Fibroblast of the aortic adventitia (primary cell): ENCODE results near the gene C1orf94. TPM values are rescaled to one million over a fixed set of nuclear protein-coding genes. Genes with fewer than 3 reads are reported as not detected.
"Not testable (repeated sequence)": the region's sequence is repeated elsewhere in the genome, so short reads cannot be mapped to it uniquely, and the experiment has no call there.

Source experiments
- DNase-seq: peaks from one replicate; pipeline ENCODE4 v3.0.0-alpha.2; 2010; ENCODE audit warnings: low read depth
- H3K4me3 ChIP-seq: 2 replicates; pipeline ENCODE4 v1.5.1; 2011; ENCODE audit warnings: low read depth, mild to moderate bottlenecking, control low read depth, low read length, moderate library complexity
- total RNA-seq: library from RNA; depleted of rRNA; stranded (reverse); fragments of >200 nt; gene quantifications from 2 replicates; pipeline ENCODE4 v1.2.3, GENCODE V29; 2012; ENCODE audit warnings: low replicate concordance
- TF ChIP-seq, protein P1 (sequence below): IDR thresholded peaks from 2 replicates; pipeline ENCODE4 v1.5.1; 2011; ENCODE audit warnings: mild to moderate bottlenecking, low read length, control low read depth, inconsistent platforms; ENCODE audit not compliant: insufficient read depth

C1orf94 gene
- total RNA-seq, 1 donor = not detected

DNA sequence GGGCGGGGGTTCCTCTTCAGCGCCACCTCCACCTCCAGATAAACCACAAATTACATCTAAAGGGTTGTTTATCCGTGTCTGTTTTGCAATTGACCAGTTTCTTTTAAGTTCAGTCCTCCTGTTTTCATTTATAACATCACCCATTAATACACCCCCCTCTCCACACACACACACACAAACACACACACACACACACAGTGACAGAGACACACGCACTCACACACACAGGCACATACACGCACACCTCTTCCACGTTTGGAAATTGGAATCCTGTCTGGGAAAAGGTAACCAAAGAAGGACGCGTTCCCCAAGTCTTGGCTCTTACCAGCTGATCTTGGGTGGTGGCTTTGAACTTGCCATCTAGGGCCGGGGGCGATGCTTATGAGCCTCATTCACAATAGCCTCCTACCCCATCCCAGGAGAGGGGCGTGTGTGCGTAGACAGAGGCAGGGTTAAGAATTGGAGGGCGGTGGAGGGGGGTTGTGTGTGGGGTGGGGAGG, 11.2 kb upstream of the C1orf94 start:
- DNase-seq = peak; percentile 25
- TF ChIP-seq, protein P1, sequence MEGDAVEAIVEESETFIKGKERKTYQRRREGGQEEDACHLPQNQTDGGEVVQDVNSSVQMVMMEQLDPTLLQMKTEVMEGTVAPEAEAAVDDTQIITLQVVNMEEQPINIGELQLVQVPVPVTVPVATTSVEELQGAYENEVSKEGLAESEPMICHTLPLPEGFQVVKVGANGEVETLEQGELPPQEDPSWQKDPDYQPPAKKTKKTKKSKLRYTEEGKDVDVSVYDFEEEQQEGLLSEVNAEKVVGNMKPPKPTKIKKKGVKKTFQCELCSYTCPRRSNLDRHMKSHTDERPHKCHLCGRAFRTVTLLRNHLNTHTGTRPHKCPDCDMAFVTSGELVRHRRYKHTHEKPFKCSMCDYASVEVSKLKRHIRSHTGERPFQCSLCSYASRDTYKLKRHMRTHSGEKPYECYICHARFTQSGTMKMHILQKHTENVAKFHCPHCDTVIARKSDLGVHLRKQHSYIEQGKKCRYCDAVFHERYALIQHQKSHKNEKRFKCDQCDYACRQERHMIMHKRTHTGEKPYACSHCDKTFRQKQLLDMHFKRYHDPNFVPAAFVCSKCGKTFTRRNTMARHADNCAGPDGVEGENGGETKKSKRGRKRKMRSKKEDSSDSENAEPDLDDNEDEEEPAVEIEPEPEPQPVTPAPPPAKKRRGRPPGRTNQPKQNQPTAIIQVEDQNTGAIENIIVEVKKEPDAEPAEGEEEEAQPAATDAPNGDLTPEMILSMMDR = no peak
- H3K4me3 ChIP-seq = peak overlapping the region; percentile 71

DNA sequence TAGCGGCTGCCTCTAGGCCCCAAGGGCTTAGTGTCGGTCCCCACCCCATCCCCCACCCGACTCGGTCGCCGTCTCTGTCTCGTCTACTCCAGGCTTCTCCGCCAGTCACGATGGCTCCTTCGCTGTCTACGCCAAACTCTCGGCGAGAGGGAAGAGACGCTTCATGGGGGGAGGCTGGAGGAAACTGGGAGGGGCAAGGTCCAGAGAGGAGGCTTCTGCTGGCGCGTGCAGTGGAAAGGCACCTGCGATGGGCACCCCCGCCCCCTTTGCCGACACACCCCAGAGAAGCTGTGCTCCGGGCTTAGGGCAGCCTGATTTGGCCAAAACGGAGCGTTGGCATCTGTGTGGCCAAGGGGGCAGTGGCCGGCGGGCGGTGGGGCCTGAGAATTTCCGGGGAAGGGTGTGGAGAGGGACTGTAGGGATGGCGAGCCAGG, 10.5 kb upstream of the C1orf94 start:
- DNase-seq = no peak
- TF ChIP-seq, protein P1 = no peak

DNA sequence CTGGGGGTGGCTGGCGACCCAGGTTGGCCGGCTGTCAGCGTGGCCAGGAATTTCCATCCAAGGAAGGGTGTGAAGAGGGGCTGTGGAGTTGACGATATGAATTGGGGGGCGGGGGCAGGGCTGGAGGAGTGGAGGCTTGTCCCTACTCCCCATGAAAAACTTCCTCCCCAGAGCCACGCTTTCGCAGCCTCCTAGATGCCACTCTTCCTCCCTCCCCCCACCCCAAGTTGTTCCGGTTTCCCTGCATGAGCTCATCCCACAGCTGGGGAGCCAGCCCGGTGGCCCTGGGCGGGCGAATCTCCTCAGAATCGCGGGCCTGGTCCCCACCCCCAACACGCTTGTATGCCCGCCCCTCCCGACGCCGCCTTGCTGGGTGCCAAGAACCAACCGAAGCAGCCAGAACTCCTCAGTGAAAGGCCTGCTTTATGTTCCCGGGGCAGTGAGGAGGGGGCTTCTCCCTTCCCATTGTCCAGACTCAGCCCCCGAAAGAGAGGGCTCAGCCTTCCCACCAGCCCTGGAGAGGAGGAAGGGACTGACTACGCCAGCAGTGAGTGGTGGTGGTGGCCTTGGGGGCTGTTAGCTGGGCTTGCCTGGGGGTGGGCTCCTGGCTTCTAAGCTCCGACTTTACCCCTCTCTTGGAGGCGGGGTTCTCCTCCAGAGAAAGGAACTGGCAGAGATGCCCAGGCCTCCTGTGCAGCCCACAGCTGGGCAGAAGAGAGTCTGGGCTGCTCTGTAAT, 9.9 kb upstream of the C1orf94 start:
- DNase-seq = no peak
- TF ChIP-seq, protein P1 = no peak
- H3K4me3 ChIP-seq = no peak overlapping the region

More for the DNA sequence above, 10.5 kb upstream of the C1orf94 start:
- peak overlapping the region; percentile 3 for H3K4me3 ChIP-seq

DNA sequence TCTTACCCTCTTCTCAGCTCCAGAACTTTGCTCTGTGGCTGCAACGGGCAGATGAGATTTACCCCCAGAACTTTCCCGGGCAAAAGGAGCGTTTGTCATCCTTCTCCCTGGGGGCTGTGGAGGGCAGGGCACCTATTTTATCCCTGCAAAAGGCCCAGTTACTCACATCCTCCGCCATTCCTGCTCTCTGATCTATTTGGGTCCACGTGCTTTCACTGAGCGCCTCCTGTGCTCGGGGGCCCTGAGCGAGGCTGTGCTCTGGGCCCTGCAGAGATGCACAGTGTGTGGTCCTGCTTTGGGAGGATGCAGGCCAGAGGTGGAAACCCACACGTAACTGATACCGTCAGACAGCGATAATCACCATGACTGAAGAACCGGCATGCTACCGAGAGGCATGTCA, 9.3 kb upstream of the C1orf94 start:
- no peak overlapping the region for H3K4me3 ChIP-seq
- TF ChIP-seq, protein P1 = no peak

DNA sequence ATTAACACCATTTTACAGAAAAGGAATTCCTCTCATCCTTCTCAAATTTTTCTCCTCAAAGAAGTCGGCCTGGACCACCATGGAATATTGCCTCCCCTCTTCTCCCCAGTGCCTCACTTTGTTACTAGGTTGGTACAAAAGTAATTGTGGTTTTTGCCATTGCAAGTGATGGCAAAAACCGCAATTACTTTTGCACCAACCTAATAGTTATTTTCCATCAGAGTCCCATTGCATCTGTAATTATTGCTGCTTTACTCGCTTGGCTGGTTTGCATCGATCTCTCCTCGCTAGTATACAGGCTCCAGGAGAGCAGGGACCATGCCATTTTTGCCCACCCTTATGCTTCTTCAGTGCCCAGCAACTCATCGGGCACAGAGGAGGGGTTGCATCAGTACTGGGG, 963 bp upstream of the C1orf94 start:
- TF ChIP-seq, protein P1 = no peak
- no peak overlapping the region for H3K4me3 ChIP-seq
- DNase-seq = no peak

More for the DNA sequence above, 9.3 kb upstream of the C1orf94 start:
- no peak for DNase-seq

DNA sequence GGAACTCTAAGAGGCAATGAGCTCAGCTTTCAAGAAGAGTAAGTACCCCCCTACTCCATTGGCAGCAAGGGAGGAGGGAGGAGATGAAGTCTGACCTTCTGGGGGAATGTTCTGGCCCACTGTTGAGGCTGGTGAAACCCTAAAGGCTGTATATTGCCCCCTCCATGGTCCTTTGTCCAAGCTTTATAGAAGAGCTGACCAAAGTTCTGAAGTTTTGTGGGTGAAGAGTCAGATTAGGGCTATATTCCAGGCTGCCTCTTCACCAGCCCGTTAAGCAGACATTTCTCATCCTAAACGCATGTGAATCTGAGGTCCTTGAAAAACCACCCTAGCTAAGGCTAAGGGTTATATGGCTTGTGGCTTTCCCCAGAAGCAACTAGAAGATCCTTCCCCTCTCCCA, 1.4 kb downstream of the C1orf94 start:
- no peak for DNase-seq
- H3K4me3 ChIP-seq = no peak overlapping the region
- TF ChIP-seq, protein P1 = no peak

DNA sequence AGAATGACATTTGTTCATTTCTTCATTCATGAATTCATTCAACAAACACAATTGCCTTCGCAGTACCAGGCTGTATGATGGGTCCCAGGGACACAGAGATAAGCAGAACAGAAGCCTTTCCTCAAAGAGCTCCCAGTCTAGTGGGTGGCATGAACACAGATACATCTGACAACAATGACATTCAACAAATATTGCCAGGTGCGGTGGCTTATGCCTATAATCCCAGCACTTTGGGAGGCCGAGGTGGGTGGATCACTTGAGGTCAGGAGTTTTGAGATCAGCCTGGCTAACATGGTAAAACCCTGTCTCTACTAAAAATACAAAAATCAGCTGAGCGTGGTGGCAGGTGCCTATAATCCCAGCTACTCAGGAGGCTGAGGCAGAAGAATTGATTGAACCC, 6.7 kb downstream of the C1orf94 start:
- DNase-seq, H3K4me3 ChIP-seq: not testable (repeated sequence)
